Mesendoderm (in vitro differentiated cells): ENCODE measurements around the gene CCDC136.

Experiments used
- DNase-seq: peaks from one replicate; pipeline ENCODE4 v3.0.0; 2013
- H2AK5ac ChIP-seq: 2 replicates; pipeline ENCODE4 v1.6.1; 2013; ENCODE audit warnings: low read length, inconsistent platforms
- H2BK120ac ChIP-seq: 2 replicates; pipeline ENCODE4 v1.6.1; 2013; ENCODE audit warnings: low read depth, mild to moderate bottlenecking, low read length, moderate library complexity, mixed read lengths
- H2BK15ac ChIP-seq: replicated peaks from 2 replicates; pipeline ENCODE4 v1.6.1; 2013; ENCODE audit warnings: low read depth, mild to moderate bottlenecking, moderate library complexity
- H2BK5ac ChIP-seq: 2 replicates; pipeline ENCODE4 v1.6.1; 2013; ENCODE audit warnings: low read length, inconsistent platforms
- H3K18ac ChIP-seq: 2 replicates; pipeline ENCODE4 v1.6.1; 2013; ENCODE audit warnings: mild to moderate bottlenecking, low read length, mixed read lengths
- H3K23ac ChIP-seq: one replicate; pipeline ENCODE4 v1.6.1; 2013; ENCODE audit warnings: low read length
- H3K27ac ChIP-seq: 2 replicates; pipeline ENCODE4 v1.5.1; 2013; ENCODE audit warnings: low read depth, mild to moderate bottlenecking, inconsistent platforms, low read length, moderate library complexity
- H3K27me3 ChIP-seq: 2 replicates; pipeline ENCODE4 v1.6.1; 2013; ENCODE audit warnings: low read length, control low read depth, mild to moderate bottlenecking, inconsistent platforms; ENCODE audit not compliant: insufficient read depth, poor library complexity
- H3K36me3 ChIP-seq: 2 replicates; pipeline ENCODE4 v1.6.1; 2013; ENCODE audit warnings: low read length, inconsistent platforms; ENCODE audit not compliant: control insufficient read depth, insufficient read depth
- H3K4ac ChIP-seq: one replicate; pipeline ENCODE4 v1.6.1; 2013; ENCODE audit warnings: low read depth, mild to moderate bottlenecking, low read length, moderate library complexity
- H3K4me1 ChIP-seq: 2 replicates; pipeline ENCODE4 v1.6.1; 2013; ENCODE audit warnings: low read depth, low read length, inconsistent platforms; ENCODE audit not compliant: control insufficient read depth
- H3K4me2 ChIP-seq: 2 replicates; pipeline ENCODE4 v1.6.1; 2013; ENCODE audit warnings: low read length
- H3K4me3 ChIP-seq: 2 replicates; pipeline ENCODE4 v1.5.1; 2013; ENCODE audit warnings: mild to moderate bottlenecking, low read length
- H3K56ac ChIP-seq: one replicate; pipeline ENCODE4 v1.6.1; 2013; ENCODE audit warnings: low read length
- H3K79me1 ChIP-seq: 2 replicates; pipeline ENCODE4 v1.6.1; 2013; ENCODE audit warnings: low read length, inconsistent platforms
- H3K79me2 ChIP-seq: 2 replicates; pipeline ENCODE4 v1.6.1; 2013; ENCODE audit warnings: mild to moderate bottlenecking, low read length; ENCODE audit not compliant: control insufficient read depth, insufficient read depth
- H3K9ac ChIP-seq: 2 replicates; pipeline ENCODE4 v1.6.1; 2013; ENCODE audit warnings: low read length, inconsistent platforms
- H4K5ac ChIP-seq: one replicate; pipeline ENCODE4 v1.6.1; 2013; ENCODE audit warnings: low read length
- H4K8ac ChIP-seq: one replicate; pipeline ENCODE4 v1.6.1; 2013; ENCODE audit warnings: low read depth, mild to moderate bottlenecking, control low read depth, low read length, moderate library complexity
- WGBS: extraction: QIAGEN DNeasy Blood & Tissue Kit; methylation state at CpG from one replicate; pipeline ENCODE4 v1.1.7; 2013; ENCODE audit warnings: low lambda C conversion rate, missing lambda C conversion rate; ENCODE audit not compliant: insufficient coverage; ENCODE audit errors: extremely low coverage; 5-methylcytosine and 5-hydroxymethylcytosine counted together

The CCDC136 gene

GRCh38 chr7:128810997-128811396 lies 19.2 kb downstream of the CCDC136 start:
- Histone ChIP-seq H2BK5ac (no peak overlapping the region), H3K23ac (no peak overlapping the region), H2BK15ac (no peak overlapping the region), H3K4ac (no peak overlapping the region), H3K4me1 (peaks cover 3% of the 10 kb centered on the region), H4K5ac (no peak overlapping the region), H3K4me3 (no peak overlapping the region), H3K4me2 (no peak overlapping the region), H3K27ac (no peak overlapping the region), H3K36me3 (peaks cover 2% of the 10 kb centered on the region), H3K18ac (no peak overlapping the region), H3K27me3 (no peaks in the 10 kb centered on the region), H2AK5ac (no peak overlapping the region), H3K79me2 (no peaks in the 10 kb centered on the region), H3K56ac (no peak overlapping the region), H3K79me1 (no peaks in the 10 kb centered on the region), H4K8ac (no peak overlapping the region), H3K9ac (no peak overlapping the region), H2BK120ac (no peak overlapping the region)
- no CpG with 5 or more reads among the region's 3 CpGs for WGBS
- DNase-seq, result no peak

GRCh38 chr7:128811631-128812430 lies 20.1 kb downstream of the CCDC136 start:
- no peak for DNase-seq
- H3K4ac ChIP-seq, result no peak overlapping the region
- no peak overlapping the region for H2BK5ac ChIP-seq
- H3K79me1 ChIP-seq, result no peaks in the 10 kb centered on the region
- H3K9ac ChIP-seq, result no peak overlapping the region
- no peak overlapping the region for H2AK5ac ChIP-seq
- no peak overlapping the region for H2BK120ac ChIP-seq
- H3K56ac ChIP-seq, result no peak overlapping the region
- no peak overlapping the region for H3K23ac ChIP-seq
- H3K27ac ChIP-seq, result no peak overlapping the region
- no peak overlapping the region for H3K18ac ChIP-seq
- H4K8ac ChIP-seq, result no peak overlapping the region
- no peaks in the 10 kb centered on the region for H3K79me2 ChIP-seq
- H3K4me3 ChIP-seq, result no peak overlapping the region
- no peaks in the 10 kb centered on the region for H3K36me3 ChIP-seq
- peaks cover 3% of the 10 kb centered on the region for H3K4me1 ChIP-seq
- WGBS, result no CpG with 5 or more reads among the region's 11 CpGs
- no peak overlapping the region for H3K4me2 ChIP-seq
- no peaks in the 10 kb centered on the region for H3K27me3 ChIP-seq
- H2BK15ac ChIP-seq, result no peak overlapping the region
- no peak overlapping the region for H4K5ac ChIP-seq

- Histone ChIP-seq H2BK5ac (no peak overlapping the region), H3K27ac (no peak overlapping the region), H3K27me3 (no peaks in the 10 kb centered on the region), H3K18ac (no peak overlapping the region), H3K56ac (no peak overlapping the region), H3K4me2 (no peak overlapping the region), H3K79me2 (no peaks in the 10 kb centered on the region), H3K23ac (no peak overlapping the region), H2BK15ac (no peak overlapping the region), H3K9ac (no peak overlapping the region), H4K5ac (no peak overlapping the region), H3K4me3 (no peak overlapping the region), H3K4me1 (peaks cover 3% of the 10 kb centered on the region), H4K8ac (no peak overlapping the region), H3K4ac (no peak overlapping the region), H3K36me3 (no peaks in the 10 kb centered on the region), H3K79me1 (no peaks in the 10 kb centered on the region), H2AK5ac (no peak overlapping the region), H2BK120ac (no peak overlapping the region)
- no peak for DNase-seq
- WGBS, result no CpG with 5 or more reads among the region's 11 CpGs
These were observed 20.9 kb downstream of the CCDC136 start for GRCh38 chr7:128812514-128813168.

GRCh38 chr7:128814499-128814898 lies 22.7 kb downstream of the CCDC136 start:
- H3K4me1 ChIP-seq, result peaks cover 3% of the 10 kb centered on the region
- H3K27ac ChIP-seq, result no peak overlapping the region
- no peak overlapping the region for H2AK5ac ChIP-seq
- H3K79me1 ChIP-seq, result no peaks in the 10 kb centered on the region
- H3K23ac ChIP-seq, result no peak overlapping the region
- H2BK15ac ChIP-seq, result no peak overlapping the region
- H4K8ac ChIP-seq, result no peak overlapping the region
- H3K4me2 ChIP-seq, result no peak overlapping the region
- H3K27me3 ChIP-seq, result no peaks in the 10 kb centered on the region
- no peaks in the 10 kb centered on the region for H3K36me3 ChIP-seq
- no CpG with 5 or more reads among the region's 6 CpGs for whole genome bisulfite sequencing
- H3K18ac ChIP-seq, result no peak overlapping the region
- no peak overlapping the region for H2BK120ac ChIP-seq
- no peaks in the 10 kb centered on the region for H3K79me2 ChIP-seq
- H2BK5ac ChIP-seq, result no peak overlapping the region
- H3K4me3 ChIP-seq, result no peak overlapping the region
- H3K4ac ChIP-seq, result no peak overlapping the region
- DNase-seq, result no peak
- no peak overlapping the region for H3K9ac ChIP-seq
- H3K56ac ChIP-seq, result no peak overlapping the region
- H4K5ac ChIP-seq, result no peak overlapping the region

DNA sequence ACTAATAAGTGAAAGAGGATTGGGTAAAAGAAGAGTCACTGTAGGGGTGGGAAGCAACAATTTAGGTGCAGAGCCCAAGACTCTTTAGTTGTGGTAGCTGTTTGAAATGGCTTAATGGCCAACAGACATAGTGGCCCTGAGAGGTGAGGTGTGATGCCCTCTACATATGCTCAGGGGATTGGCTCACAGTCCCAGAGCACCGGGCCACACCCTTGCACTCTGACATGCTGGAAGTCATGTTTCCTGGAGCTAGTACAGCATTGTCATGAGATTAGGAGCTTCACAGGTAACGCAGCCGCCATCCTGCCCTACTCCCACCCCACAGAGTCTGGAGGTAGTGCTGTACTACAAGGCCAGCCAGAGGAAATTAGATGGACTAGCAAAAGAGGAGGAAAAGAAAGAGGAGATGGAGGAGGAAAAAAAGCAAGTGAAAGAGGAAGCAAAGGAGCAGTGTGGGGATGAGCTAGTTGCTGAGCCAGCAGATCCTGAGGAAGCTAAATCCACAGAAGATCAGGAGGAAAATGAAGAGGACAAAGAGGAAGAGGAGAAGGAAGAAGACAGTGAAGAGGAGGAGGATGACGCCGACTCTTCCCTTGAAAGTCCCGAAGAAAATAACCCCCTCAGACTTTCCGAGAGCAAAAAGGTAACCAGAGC lies 23.6 kb downstream of the CCDC136 start:
- H4K8ac ChIP-seq, result no peak overlapping the region

More for the DNA sequence above, 23.6 kb downstream of the CCDC136 start:
- no peak overlapping the region for H3K18ac ChIP-seq
- no peak overlapping the region for H3K4me3 ChIP-seq
- H3K23ac ChIP-seq, result no peak overlapping the region
- H2BK120ac ChIP-seq, result no peak overlapping the region
- H3K79me1 ChIP-seq, result no peaks in the 10 kb centered on the region
- H2AK5ac ChIP-seq, result no peak overlapping the region
- no peak for DNase-seq
- no peak overlapping the region for H3K4ac ChIP-seq
- no peak overlapping the region for H3K4me2 ChIP-seq
- no peaks in the 10 kb centered on the region for H3K79me2 ChIP-seq
- H3K4me1 ChIP-seq, result peaks cover 3% of the 10 kb centered on the region
- H3K56ac ChIP-seq, result no peak overlapping the region
- H2BK15ac ChIP-seq, result no peak overlapping the region
- H3K36me3 ChIP-seq, result no peaks in the 10 kb centered on the region
- WGBS, result no CpG with 5 or more reads among the region's 7 CpGs
- H3K27ac ChIP-seq, result no peak overlapping the region
- no peak overlapping the region for H4K5ac ChIP-seq
- no peak overlapping the region for H2BK5ac ChIP-seq
- no peak overlapping the region for H3K9ac ChIP-seq
- H3K27me3 ChIP-seq, result no peaks in the 10 kb centered on the region
